NB4 (cell line): ENCODE data around the gene ARHGEF18.

Experiments used
- CTCF ChIP-seq: IDR thresholded peaks from one replicate; pipeline ENCODE4 v1.5.1; 2012; ENCODE audit warnings: low read depth, low read length
- MYC ChIP-seq: IDR thresholded peaks from 2 replicates; pipeline ENCODE4 v1.6.1; 2011; ENCODE audit warnings: low read depth, low read length
- POLR2A ChIP-seq: IDR thresholded peaks from 2 replicates; pipeline ENCODE4 v1.6.1; 2011; ENCODE audit warnings: mild to moderate bottlenecking; ENCODE audit not compliant: insufficient read length; ENCODE audit errors: extremely low read depth

DNA sequence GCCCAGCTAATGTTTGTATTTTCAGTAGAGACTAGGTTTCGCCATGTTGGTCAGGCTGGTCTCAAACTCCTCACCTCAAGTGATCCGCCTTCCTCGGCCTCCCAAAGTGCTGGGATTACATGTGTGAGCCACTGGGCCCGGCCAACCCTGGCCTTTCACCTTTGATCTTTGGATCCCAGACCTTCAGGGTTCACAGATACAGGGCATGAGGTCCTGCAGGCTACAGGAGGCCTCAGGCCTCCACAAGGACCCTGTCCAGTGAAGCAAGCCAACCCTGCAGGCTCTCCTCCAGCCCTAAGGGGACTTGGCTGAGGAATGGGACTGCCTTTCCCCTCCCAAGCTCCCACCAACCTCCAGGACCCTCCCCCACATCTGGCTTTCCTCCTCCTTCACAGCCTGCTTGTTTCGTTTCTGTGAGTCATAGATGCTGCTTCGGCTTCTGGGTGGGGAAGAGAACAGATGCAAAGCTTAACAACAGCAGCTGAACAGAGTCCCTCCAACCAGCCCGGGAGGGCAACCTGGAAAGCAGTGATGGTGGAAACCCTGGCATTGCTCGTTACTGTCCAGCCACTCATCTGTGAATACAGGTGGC is 11.8 kb downstream of the ARHGEF18 start:
- no peak for TF ChIP-seq CTCF
- no peak for TF ChIP-seq POLR2A
- TF ChIP-seq MYC, result no peak
